ENCODE results near the gene F5. TPM values are rescaled to one million over a fixed set of nuclear protein-coding genes. Genes with fewer than 3 reads are reported as not detected.
A peak's percentile ranks its signal among the peaks of the same experiment; 100 is the strongest.

Gene F5
- total and polyA plus RNA-seq, 9 of the 15 experiments (the other 6 are each of a cell fraction or from before 2014, with no cell fraction given), result 0.03 to 0.13 TPM; not detected in 7

DNA sequence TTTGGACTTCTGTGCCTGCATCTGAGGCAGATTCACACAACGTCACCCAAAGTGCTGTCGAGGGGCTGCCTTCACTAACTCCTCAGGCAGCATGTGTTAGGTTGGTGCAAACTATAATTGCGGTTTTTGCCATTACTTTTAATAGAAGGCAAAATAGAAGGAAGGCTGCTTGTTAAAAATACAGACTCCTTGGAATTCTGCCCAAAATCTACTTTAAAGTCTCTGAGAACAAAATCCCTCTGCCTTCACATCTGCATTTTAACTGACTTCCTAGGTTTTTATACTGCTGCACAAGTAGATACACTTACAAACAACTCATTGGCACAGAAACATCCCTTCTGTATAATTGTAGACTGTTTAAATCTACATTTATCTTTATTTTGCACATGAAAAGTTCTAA lies 59.3 kb downstream of the F5 start (continued):
- TF ChIP-seq, protein P1, sequence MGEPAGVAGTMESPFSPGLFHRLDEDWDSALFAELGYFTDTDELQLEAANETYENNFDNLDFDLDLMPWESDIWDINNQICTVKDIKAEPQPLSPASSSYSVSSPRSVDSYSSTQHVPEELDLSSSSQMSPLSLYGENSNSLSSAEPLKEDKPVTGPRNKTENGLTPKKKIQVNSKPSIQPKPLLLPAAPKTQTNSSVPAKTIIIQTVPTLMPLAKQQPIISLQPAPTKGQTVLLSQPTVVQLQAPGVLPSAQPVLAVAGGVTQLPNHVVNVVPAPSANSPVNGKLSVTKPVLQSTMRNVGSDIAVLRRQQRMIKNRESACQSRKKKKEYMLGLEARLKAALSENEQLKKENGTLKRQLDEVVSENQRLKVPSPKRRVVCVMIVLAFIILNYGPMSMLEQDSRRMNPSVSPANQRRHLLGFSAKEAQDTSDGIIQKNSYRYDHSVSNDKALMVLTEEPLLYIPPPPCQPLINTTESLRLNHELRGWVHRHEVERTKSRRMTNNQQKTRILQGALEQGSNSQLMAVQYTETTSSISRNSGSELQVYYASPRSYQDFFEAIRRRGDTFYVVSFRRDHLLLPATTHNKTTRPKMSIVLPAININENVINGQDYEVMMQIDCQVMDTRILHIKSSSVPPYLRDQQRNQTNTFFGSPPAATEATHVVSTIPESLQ (CRISPR knock-in tag; IDR thresholded peaks at IDR 0.05), result no peak

DNA sequence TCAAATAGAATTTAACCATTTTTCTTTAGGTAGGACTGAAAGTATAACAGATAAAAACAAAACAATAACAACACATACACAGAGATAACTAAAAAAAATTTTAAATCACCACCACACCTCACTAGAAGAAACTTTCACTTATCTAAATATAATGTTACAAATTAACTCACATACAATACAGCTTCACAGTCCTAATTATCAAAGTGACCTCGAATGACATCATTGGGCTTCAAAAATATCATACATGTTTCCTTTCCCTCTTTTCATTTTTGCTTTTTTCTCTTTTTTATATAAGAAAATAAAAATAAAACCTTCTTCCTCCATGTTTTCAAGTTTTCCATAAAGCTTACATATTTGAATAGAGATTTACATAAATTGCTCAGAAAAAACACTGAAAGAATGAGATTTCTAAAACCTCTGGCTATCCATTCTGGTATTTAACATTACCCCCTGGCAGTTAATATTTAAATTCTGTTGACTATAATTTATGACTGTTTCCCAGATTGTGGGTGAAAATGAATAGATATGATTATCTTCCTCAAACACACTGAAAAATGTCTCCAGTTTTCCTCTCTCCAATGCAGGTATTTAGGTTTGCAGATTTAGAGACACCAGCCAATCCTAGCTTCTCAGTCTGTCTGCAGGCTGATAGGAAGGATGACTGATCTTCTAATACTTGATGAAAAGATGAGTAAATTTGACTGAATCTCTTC lies 60.0 kb downstream of the F5 start:
- Histone ChIP-seq H3K9me3 (replicated peaks; ENCODE audit: control insufficient read depth, insufficient read depth, low read depth, low read length) (no peaks in the 10 kb centered on the region), H3K27ac (ENCODE audit: extremely low read depth, low read depth, low read length) (no peak overlapping the region), H3K9ac (ENCODE audit: insufficient read depth in 1 of 2, low read depth in 2 of 2, low read length in 2 of 2) (no peak overlapping the region), H3K4me1 (replicated peaks in 1 of 2; ENCODE audit: control insufficient read depth in 2 of 2, insufficient read depth in 2 of 2, low read length in 2 of 2) (peaks cover 0 to 19% of the 10 kb centered on the region in 2 experiments; a peak in 3 of 5 replicates), H3K4me3 (no peak overlapping the region), H4K20me1 (replicated peaks; ENCODE audit: control insufficient read depth, insufficient read depth, low read length) (no peaks in the 10 kb centered on the region), H3K9me1 (ENCODE audit: control insufficient read depth, insufficient read depth, low read length) (no peaks in the 10 kb centered on the region), H3K79me2 (ENCODE audit: control insufficient read depth, insufficient read depth, low read length) (no peaks in the 10 kb centered on the region), H3K4me2 (ENCODE audit: insufficient read depth, low read length) (no peak overlapping the region), H3K27me3 (ENCODE audit: control insufficient read depth in 2 of 2, insufficient read depth in 2 of 2, low read length in 2 of 2) (no peaks in the 10 kb centered on the region; a peak in 1 of 5 replicates), H2AFZ (ENCODE audit: low read depth, low read length) (no peak overlapping the region), H3K36me3 (ENCODE audit: control insufficient read depth, insufficient read depth, low read length) (no peaks in the 10 kb centered on the region)
- no peak for ATAC-seq
- intact Hi-C loops (cut with micrococcal nuclease) (no loop called here), in situ Hi-C loops (cut with MboI) (no loop called here)
- WGBS (ENCODE audit: insufficient coverage, low coverage, missing lambda C conversion rate), result 8% methylated on average over 1 of the region's 1 CpG
- CTCF ChIA-PET (ENCODE audit: low intra/inter-chr PET ratio), result no interaction called here
- BruUV-seq (replicated peaks), result no TSS peak
- DNase-seq (ENCODE audit: extremely low read depth in 1 of 4, low spot score in 3 of 4), result no peak
- FAIRE-seq, result no peak
- POLR2A ChIA-PET, result no interaction called here
- TF ChIP-seq NCOR1 (IDR thresholded peaks at IDR 0.05), result 0 out of 2 replicates have a peak, but pooled peaks have one; percentile 13
- TF ChIP-seq, protein P2, sequence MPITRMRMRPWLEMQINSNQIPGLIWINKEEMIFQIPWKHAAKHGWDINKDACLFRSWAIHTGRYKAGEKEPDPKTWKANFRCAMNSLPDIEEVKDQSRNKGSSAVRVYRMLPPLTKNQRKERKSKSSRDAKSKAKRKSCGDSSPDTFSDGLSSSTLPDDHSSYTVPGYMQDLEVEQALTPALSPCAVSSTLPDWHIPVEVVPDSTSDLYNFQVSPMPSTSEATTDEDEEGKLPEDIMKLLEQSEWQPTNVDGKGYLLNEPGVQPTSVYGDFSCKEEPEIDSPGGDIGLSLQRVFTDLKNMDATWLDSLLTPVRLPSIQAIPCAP (CRISPR knock-in tag; IDR thresholded peaks at IDR 0.05; ENCODE audit: borderline replicate concordance), result no peak
- 0 out of 4 replicates have a peak, but pooled peaks of 1 of the 2 experiments have one; percentile 46 for TF ChIP-seq TEAD1 (CRISPR knock-in tag; IDR thresholded peaks at IDR 0.05)
- peak; percentile 42; the same call in 1 of the 2 replicates for TF ChIP-seq CBFA2T3 (IDR thresholded peaks at IDR 0.05)
- TF ChIP-seq ARID1B (IDR thresholded peaks at IDR 0.05), result peak; percentile 34; the same call in 1 of the 2 replicates
- 0 out of 4 replicates have a peak, but pooled peaks of 1 of the 2 experiments have one; percentile 23 for TF ChIP-seq RCOR1 (IDR thresholded peaks at IDR 0.05; ENCODE audit: borderline replicate concordance in 1 of 2, low read depth in 2 of 2, low read length in 2 of 2)
- TF ChIP-seq TAL1 (IDR thresholded peaks at IDR 0.05), result peak; percentile 60
- TF ChIP-seq SREBF1 (IDR thresholded peaks at IDR 0.05; ENCODE audit: borderline replicate concordance, low read depth, low read length), result no peak
- peak; percentile 25; the same call in 1 of the 2 replicates for TF ChIP-seq TCF3 (CRISPR knock-in tag; IDR thresholded peaks at IDR 0.05)
- TF ChIP-seq CREM (IDR thresholded peaks at IDR 0.05; ENCODE audit: low read depth), result no peak
- no peak for TF ChIP-seq ZNF133 (CRISPR knock-in tag; IDR thresholded peaks at IDR 0.05)
- TF ChIP-seq EP300 (IDR thresholded peaks at IDR 0.05; ENCODE audit: low read length), result peak; percentile 42; the same call in 1 of the 2 replicates
